Endothelial cell of umbilical vein (primary cell): Measurements from ENCODE around the gene NECAB2.

Experiments used
- EZH2 ChIP-seq: IDR thresholded peaks from 2 replicates; pipeline ENCODE4 v1.6.1; 2012; ENCODE audit warnings: borderline replicate concordance, low read depth, mild to moderate bottlenecking, moderate library complexity, low read length, inconsistent platforms; ENCODE audit not compliant: severe bottlenecking
- FOS ChIP-seq: IDR thresholded peaks from 2 replicates; pipeline ENCODE4 v1.6.1; 2011; ENCODE audit warnings: mild to moderate bottlenecking, low read length, moderate library complexity, borderline replicate concordance; ENCODE audit not compliant: insufficient read depth
- MYC ChIP-seq: IDR thresholded peaks from one replicate; pipeline ENCODE4 v1.6.1; 2011; ENCODE audit warnings: mild to moderate bottlenecking, low read depth, low read length
- POLR2A ChIP-seq: IDR thresholded peaks from 2 replicates; pipeline ENCODE4 v1.6.1; 2012; ENCODE audit warnings: low read depth, mild to moderate bottlenecking, control low read depth, low read length
- POLR2AphosphoS5 ChIP-seq: IDR thresholded peaks from 2 replicates; pipeline ENCODE4 v1.6.1; 2012; ENCODE audit warnings: low read depth, mild to moderate bottlenecking, control low read depth, low read length, moderate library complexity; ENCODE audit not compliant: insufficient read depth
- TF ChIP-seq, protein P1 (sequence below), 2 donors: IDR thresholded peaks; 1 replicate in 1 of 2; 2 replicates in 1 of 2; pipeline ENCODE4 v1.5.1; 2011; ENCODE audit warnings: low read length in 2 of 2, mild to moderate bottlenecking in 2 of 2, moderate library complexity in 2 of 2, control low read depth in 1 of 2, inconsistent platforms in 1 of 2, low read depth in 1 of 2; ENCODE audit not compliant: insufficient read depth in 1 of 2; ENCODE audit errors: extremely low read depth in 1 of 2
- TF ChIP-seq, protein P2 (sequence below): IDR thresholded peaks from 2 replicates; pipeline ENCODE4 v1.6.1; 2011; ENCODE audit not compliant: insufficient read depth, insufficient read length

DNA sequence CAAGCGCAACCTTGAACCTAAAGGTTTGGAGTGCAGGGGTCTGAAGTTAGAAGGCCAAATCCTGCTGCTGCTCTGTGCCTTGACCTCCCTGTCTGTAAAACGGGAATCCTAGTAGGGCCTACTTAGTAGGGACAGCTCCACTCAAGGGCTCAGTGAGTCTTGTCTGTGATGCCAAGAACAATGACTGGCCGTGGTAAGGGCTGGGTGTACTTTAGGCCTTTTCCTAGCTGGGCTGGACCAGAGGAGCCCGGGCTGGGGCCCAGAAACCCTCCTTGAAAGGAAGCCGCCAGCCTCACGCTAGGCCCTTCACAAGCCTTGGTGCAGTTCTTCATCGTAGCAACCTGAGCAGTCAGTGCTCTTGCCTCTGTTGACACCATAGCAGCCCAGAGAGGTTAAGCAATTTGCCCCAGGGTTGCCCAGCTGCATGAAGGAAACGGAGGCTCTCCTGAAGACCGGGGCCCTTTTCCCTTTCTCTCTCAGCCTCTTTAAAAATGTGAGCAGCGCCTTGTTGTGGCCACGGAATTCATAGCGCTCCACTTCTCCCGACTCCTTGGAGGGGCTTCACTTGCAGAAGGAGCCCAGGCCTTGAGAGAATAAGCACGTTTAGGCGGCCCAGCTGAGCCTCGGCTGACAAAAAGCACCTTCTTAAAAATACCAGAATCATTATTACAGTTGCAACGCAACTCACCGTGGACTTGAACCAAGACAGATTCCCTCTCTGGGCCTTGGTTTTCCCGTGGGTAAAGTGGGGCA lies 4.4 kb downstream of the NECAB2 start:
- TF ChIP-seq, protein P1, sequence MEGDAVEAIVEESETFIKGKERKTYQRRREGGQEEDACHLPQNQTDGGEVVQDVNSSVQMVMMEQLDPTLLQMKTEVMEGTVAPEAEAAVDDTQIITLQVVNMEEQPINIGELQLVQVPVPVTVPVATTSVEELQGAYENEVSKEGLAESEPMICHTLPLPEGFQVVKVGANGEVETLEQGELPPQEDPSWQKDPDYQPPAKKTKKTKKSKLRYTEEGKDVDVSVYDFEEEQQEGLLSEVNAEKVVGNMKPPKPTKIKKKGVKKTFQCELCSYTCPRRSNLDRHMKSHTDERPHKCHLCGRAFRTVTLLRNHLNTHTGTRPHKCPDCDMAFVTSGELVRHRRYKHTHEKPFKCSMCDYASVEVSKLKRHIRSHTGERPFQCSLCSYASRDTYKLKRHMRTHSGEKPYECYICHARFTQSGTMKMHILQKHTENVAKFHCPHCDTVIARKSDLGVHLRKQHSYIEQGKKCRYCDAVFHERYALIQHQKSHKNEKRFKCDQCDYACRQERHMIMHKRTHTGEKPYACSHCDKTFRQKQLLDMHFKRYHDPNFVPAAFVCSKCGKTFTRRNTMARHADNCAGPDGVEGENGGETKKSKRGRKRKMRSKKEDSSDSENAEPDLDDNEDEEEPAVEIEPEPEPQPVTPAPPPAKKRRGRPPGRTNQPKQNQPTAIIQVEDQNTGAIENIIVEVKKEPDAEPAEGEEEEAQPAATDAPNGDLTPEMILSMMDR (IDR thresholded peaks at IDR 0.05; ENCODE audit: extremely low read depth in 1 of 2, insufficient read depth in 1 of 2, low read depth in 1 of 2, low read length in 2 of 2), result no peak
- TF ChIP-seq POLR2AphosphoS5 (no peak), FOS (no peak), POLR2A (no peak), MYC (no peak), EZH2 (no peak)
- TF ChIP-seq, protein P2, sequence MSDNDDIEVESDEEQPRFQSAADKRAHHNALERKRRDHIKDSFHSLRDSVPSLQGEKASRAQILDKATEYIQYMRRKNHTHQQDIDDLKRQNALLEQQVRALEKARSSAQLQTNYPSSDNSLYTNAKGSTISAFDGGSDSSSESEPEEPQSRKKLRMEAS, result no peak
